A549 (cell line): ENCODE data around the gene PNPLA7. TPM values are rescaled to one million over a fixed set of nuclear protein-coding genes. Genes with fewer than 3 reads are reported as not detected.

ENCODE experiments used
- ATAC-seq, 2 experiments: fragments of 200-7000 bp in 1 of 2; fragments of >200 bp in 1 of 2; cut with Nextera tagmentation in 1 of 2; cut with Tn5 transposase in 1 of 2; 3 replicates each; pipeline versions ENCODE4 v1.8.0 to v1.9.1; 2018 to 2020; ENCODE audit warnings: mild to moderate bottlenecking in 1 of 2, moderate library complexity in 1 of 2
- CTCF ChIA-PET: fragments of 300-600 bp; sonication (Branson Sonifier 250); formaldehyde crosslinking; extraction: SDS; loops from one replicate; lab custom pipeline; 2021; ENCODE audit warnings: antibody characterized with exemption, inconsistent platforms; lab: Yijun Ruan, JAX
- POLR2A ChIA-PET: fragments of 350-600 bp; formaldehyde crosslinking; extraction: SDS; loops from one replicate; lab custom pipeline; 2021; ENCODE audit warnings: antibody characterized with exemption, inconsistent platforms; lab: Yijun Ruan, JAX
- DNase-seq, 2 experiments: peaks; one replicate each; pipeline versions ENCODE4 v3.0.0 to v3.0.0-alpha.2; 2011 to 2016; ENCODE audit warnings: low read depth in 1 of 2, low spot score in 1 of 2
- FAIRE-seq: peaks from 2 replicates; lab custom pipeline; 2011; peaks lifted over from hg19 to GRCh38; lab: Jason Lieb, UNC
- H3K27ac ChIP-seq, 2 experiments: fragments of >200 bp; sonication (Bioruptor Twin); formaldehyde crosslinking; 3 replicates each; pipeline ENCODE4 v1.5.1; 2016 to 2017
- H3K4me1 ChIP-seq: fragments of >200 bp; sonication (Bioruptor Twin); formaldehyde crosslinking; 3 replicates; pipeline ENCODE4 v1.6.1; 2016
- H3K4me2 ChIP-seq: fragments of >200 bp; sonication (Bioruptor Twin); formaldehyde crosslinking; 3 replicates; pipeline ENCODE4 v1.6.1; 2016
- H3K4me3 ChIP-seq: fragments of >200 bp; sonication (Bioruptor Twin); formaldehyde crosslinking; 3 replicates; pipeline ENCODE4 v1.5.1; 2016
- H3K9me3 ChIP-seq: fragments of >200 bp; sonication (Bioruptor Twin); formaldehyde crosslinking; 3 replicates; pipeline ENCODE4 v1.6.1; 2016
- CBX2 ChIP-seq: fragments of 200-600 bp; sonication (generic); IDR thresholded peaks from 2 replicates; pipeline ENCODE4 v1.6.1; 2016; ENCODE audit warnings: low read depth, mild to moderate bottlenecking, borderline replicate concordance
- CEBPB ChIP-seq, 2 experiments: fragments of >200 bp in 1 of 2; sonication (Bioruptor Twin) in 1 of 2; formaldehyde crosslinking in 1 of 2; IDR thresholded peaks; 2 replicates each; pipeline ENCODE4 v1.6.1; 2012 to 2016
- CHD2 ChIP-seq: fragments of 150-350 bp; IDR thresholded peaks from 2 replicates; pipeline ENCODE4 v1.6.1; 2014; ENCODE audit warnings: low read length; ENCODE audit not compliant: partially characterized antibody
- CTCF ChIP-seq: fragments of >200 bp; sonication (Bioruptor Twin); formaldehyde crosslinking; IDR thresholded peaks from 3 replicates; pipeline ENCODE4 v1.5.1; 2016
- EHF ChIP-seq: fragments of 250-450 bp; sonication (Bioruptor Pico); IDR thresholded peaks from 2 replicates; pipeline ENCODE4 v1.5.0; 2020; ENCODE audit warnings: mild to moderate bottlenecking
- EHMT2 ChIP-seq: fragments of 200-600 bp; sonication (generic); IDR thresholded peaks from 2 replicates; pipeline ENCODE4 v1.6.1; 2016; ENCODE audit warnings: antibody characterized with exemption, low read depth, mild to moderate bottlenecking, moderate library complexity
- ELK1 ChIP-seq: fragments of 150-350 bp; IDR thresholded peaks from 2 replicates; pipeline ENCODE4 v1.6.1; 2014; ENCODE audit warnings: low read depth, mild to moderate bottlenecking, low read length
- EP300 ChIP-seq, 2 experiments: fragments of >200 bp; sonication (Bioruptor Twin); formaldehyde crosslinking; IDR thresholded peaks; 2 replicates in 1 of 2; 3 replicates in 1 of 2; pipeline ENCODE4 v1.6.1; 2016 to 2017
- FOXS1 ChIP-seq: fragments of 250-450 bp; sonication (Bioruptor Pico); IDR thresholded peaks from 2 replicates; pipeline ENCODE4 v1.5.0; 2020; ENCODE audit warnings: mild to moderate bottlenecking, moderate library complexity
- GATA3 ChIP-seq: IDR thresholded peaks from 2 replicates; pipeline ENCODE4 v1.6.1; 2012; ENCODE audit warnings: borderline replicate concordance
- HES2 ChIP-seq: fragments of >200 bp; sonication (Bioruptor Twin); formaldehyde crosslinking; IDR thresholded peaks from 2 replicates; pipeline ENCODE4 v1.6.1; 2016
- HEYL ChIP-seq: fragments of 250-450 bp; sonication (Bioruptor Pico); IDR thresholded peaks from 2 replicates; pipeline ENCODE4 v1.8.0; 2021; ENCODE audit warnings: mild to moderate bottlenecking, moderate library complexity
- JUN ChIP-seq, 2 experiments: fragments of >200 bp; sonication (Bioruptor Twin); formaldehyde crosslinking; IDR thresholded peaks; 2 replicates in 1 of 2; 3 replicates in 1 of 2; pipeline ENCODE4 v1.6.1; 2016 to 2017
- JUNB ChIP-seq: fragments of >200 bp; sonication (Bioruptor Twin); formaldehyde crosslinking; IDR thresholded peaks from 2 replicates; pipeline ENCODE4 v1.6.1; 2016
- KDM1A ChIP-seq: fragments of 200-600 bp; sonication (generic); IDR thresholded peaks from 2 replicates; pipeline ENCODE4 v1.6.1; 2016; ENCODE audit warnings: low read depth, mild to moderate bottlenecking
- KDM5A ChIP-seq: fragments of 200-600 bp; sonication (generic); IDR thresholded peaks from 2 replicates; pipeline ENCODE4 v1.6.1; 2016; ENCODE audit warnings: antibody characterized with exemption, mild to moderate bottlenecking
- MAZ ChIP-seq: fragments of 150-350 bp; IDR thresholded peaks from 2 replicates; pipeline ENCODE4 v1.6.1; 2014; ENCODE audit warnings: antibody characterized with exemption, low read depth, low read length, borderline replicate concordance
- NPAS2 ChIP-seq: fragments of 250-450 bp; sonication (Bioruptor Pico); IDR thresholded peaks from 2 replicates; pipeline ENCODE4 v1.8.0; 2022; ENCODE audit warnings: mild to moderate bottlenecking, moderate library complexity, borderline replicate concordance
- NR3C1 ChIP-seq: fragments of >200 bp; sonication (Bioruptor Twin); formaldehyde crosslinking; IDR thresholded peaks from 3 replicates; pipeline ENCODE4 v1.6.1; 2017
- POLR2A ChIP-seq: IDR thresholded peaks from 2 replicates; pipeline ENCODE4 v1.6.1; 2012; ENCODE audit warnings: mild to moderate bottlenecking, low read length
- RNF2 ChIP-seq: fragments of 200-600 bp; sonication (generic); IDR thresholded peaks from 2 replicates; pipeline ENCODE4 v1.6.1; 2016; ENCODE audit warnings: low read depth, mild to moderate bottlenecking, antibody characterized with exemption, moderate library complexity, borderline replicate concordance
- SMC3 ChIP-seq: fragments of >200 bp; sonication (Bioruptor Twin); formaldehyde crosslinking; IDR thresholded peaks from 3 replicates; pipeline ENCODE4 v1.6.1; 2018; ENCODE audit warnings: inconsistent platforms
- SREBF2 ChIP-seq: fragments of 450-650 bp; IDR thresholded peaks from 2 replicates; pipeline ENCODE4 v1.6.1; 2014; ENCODE audit warnings: mild to moderate bottlenecking, moderate library complexity
- TP53 ChIP-seq: fragments of 250-450 bp; sonication (Bioruptor Pico); IDR thresholded peaks from 2 replicates; pipeline ENCODE4 v1.5.0; 2021; ENCODE audit warnings: mild to moderate bottlenecking, moderate library complexity
- USF2 ChIP-seq: fragments of 450-650 bp; IDR thresholded peaks from 2 replicates; pipeline ENCODE4 v1.6.1; 2014; ENCODE audit warnings: antibody characterized with exemption
- ZNF302 ChIP-seq: fragments of 250-450 bp; sonication (Bioruptor Pico); IDR thresholded peaks from 2 replicates; pipeline ENCODE4 v1.9.0; 2021; ENCODE audit warnings: inconsistent platforms, mild to moderate bottlenecking, moderate library complexity
- WGBS: methylation state at CpG from one replicate; pipeline ENCODE4 v1.1.6; 2017; ENCODE audit errors: missing lambda C conversion rate; 5-methylcytosine and 5-hydroxymethylcytosine counted together
- polyA plus RNA-seq, 4 experiments: library from polyadenylated mRNA; depleted of rRNA in 3 of 4; stranded (reverse); fragments of >200 nt; fragmentation: RNase III in 1 of 4; extraction: RNeasy Plus Mini Kit Qiagen cat#74134 plus additional on column Dnase treatment in 1 of 4; gene quantifications; 2 replicates in 3 of 4; 3 replicates in 1 of 4; pipeline ENCODE4 v1.2.3, GENCODE V29; 2011 to 2017
- TF ChIP-seq, protein P1 (sequence below): IDR thresholded peaks from 2 replicates; pipeline ENCODE4 v1.6.1; 2012
- TF ChIP-seq, protein P2 (sequence below): IDR thresholded peaks from 2 replicates; pipeline ENCODE4 v1.6.1; 2012
- TF ChIP-seq, protein P3 (sequence below): fragments of 250-450 bp; sonication (Bioruptor Pico); IDR thresholded peaks from 2 replicates; pipeline ENCODE4 v1.5.0; 2021; ENCODE audit warnings: mild to moderate bottlenecking, moderate library complexity, borderline replicate concordance
- TF ChIP-seq, protein P4 (sequence below): fragments of 250-450 bp; sonication (Bioruptor Pico); IDR thresholded peaks from 2 replicates; pipeline ENCODE4 v1.5.0; 2020; ENCODE audit warnings: low read depth, mild to moderate bottlenecking, moderate library complexity

Gene PNPLA7
- polyA plus RNA-seq, 2 of the 4 experiments (the other 2 are of a cell fraction), result 0.31 to 1.1 TPM

DNA sequence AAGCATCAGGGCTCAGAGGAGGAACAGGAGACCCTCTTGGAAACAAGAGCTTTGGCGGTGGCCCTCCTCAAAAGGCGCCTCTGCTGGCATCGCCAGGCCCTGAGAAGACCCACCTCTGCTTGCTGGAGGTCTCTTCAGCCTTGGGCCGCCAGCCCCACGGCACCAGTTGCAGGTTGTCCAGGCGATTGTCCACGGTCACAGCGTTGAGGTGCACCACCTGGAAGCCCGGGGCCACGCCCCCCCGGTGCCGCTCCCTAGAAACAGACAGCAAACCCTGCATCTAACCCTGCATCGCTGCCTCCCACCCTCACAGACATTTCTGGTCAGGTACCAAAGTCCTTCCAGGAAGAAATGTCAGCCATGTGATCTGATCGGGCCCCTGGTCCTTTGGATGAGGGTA, 36.7 kb upstream of the PNPLA7 start:
- Histone ChIP-seq H3K9me3 (no peaks in the 10 kb centered on the region), H3K4me2 (no peak overlapping the region), H3K27ac (no peak overlapping the region), H3K4me3 (no peak overlapping the region), H3K4me1 (peaks cover 15% of the 10 kb centered on the region; the same call in 1 of the 3 replicates)
- no peak for FAIRE-seq
- ChIA-PET POLR2A (no interaction called here), CTCF (interaction anchor here (1.2 to 18.5 kb wide), 3 partner anchors 6 to 28 kb away, joined by 3 to 175 read pairs (median 8); partner anchors contain the start of gene DPH7)
- WGBS, result 97% methylated on average over 7 of the region's 14 CpGs
- TF ChIP-seq MAZ (no peak), USF2 (no peak), ZNF302 (CRISPR knock-in tag) (no peak), ELK1 (no peak), JUN (IDR thresholded peaks at IDR 0.05) (no peak), HES2 (no peak), RNF2 (no peak), KDM5A (no peak), CHD2 (no peak), CBX2 (no peak), GATA3 (no peak), CEBPB (IDR thresholded peaks at IDR 0.05) (no peak), NR3C1 (no peak), NPAS2 (no peak)
- TF ChIP-seq, protein P1, sequence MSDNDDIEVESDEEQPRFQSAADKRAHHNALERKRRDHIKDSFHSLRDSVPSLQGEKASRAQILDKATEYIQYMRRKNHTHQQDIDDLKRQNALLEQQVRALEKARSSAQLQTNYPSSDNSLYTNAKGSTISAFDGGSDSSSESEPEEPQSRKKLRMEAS, result no peak
- no peak for ATAC-seq
- DNase-seq, result no peak

DNA sequence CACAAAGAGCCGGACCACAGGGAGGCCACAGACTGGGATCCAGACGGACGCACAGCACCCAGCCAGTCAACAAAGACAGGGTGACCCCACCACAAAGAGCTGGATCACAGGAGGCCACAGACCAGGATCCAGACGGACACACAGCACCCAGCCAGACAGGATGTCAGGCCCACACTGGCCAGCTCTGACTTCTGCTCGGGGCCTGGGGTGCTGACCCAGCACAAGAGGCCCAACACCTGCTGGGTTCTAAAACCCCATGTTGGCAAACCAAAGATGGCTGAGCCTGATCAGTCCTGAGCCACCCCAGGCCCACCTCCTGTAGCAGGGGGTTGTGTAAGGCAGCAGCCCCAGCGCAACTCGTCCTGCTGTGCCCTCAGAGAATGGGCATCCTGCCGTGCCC, 33.8 kb upstream of the PNPLA7 start:
- WGBS, result 96% methylated on average over 7 of the region's 8 CpGs
- ATAC-seq (no peak), FAIRE-seq (no peak)
- Histone ChIP-seq H3K4me3 (no peak overlapping the region), H3K4me2 (no peak overlapping the region)
- TF ChIP-seq FOXS1, result no peak
- TF ChIP-seq SMC3, result no peak
- TF ChIP-seq TP53, result no peak
- TF ChIP-seq NR3C1, result no peak
- TF ChIP-seq, protein P2, sequence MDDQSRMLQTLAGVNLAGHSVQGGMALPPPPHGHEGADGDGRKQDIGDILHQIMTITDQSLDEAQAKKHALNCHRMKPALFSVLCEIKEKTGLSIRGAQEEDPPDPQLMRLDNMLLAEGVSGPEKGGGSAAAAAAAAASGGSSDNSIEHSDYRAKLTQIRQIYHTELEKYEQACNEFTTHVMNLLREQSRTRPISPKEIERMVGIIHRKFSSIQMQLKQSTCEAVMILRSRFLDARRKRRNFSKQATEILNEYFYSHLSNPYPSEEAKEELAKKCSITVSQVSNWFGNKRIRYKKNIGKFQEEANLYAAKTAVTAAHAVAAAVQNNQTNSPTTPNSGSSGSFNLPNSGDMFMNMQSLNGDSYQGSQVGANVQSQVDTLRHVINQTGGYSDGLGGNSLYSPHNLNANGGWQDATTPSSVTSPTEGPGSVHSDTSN, result no peak
- no peak for TF ChIP-seq EP300 (IDR thresholded peaks at IDR 0.05)
- no peak for TF ChIP-seq EHMT2
- TF ChIP-seq SREBF2, result no peak
- no peak for TF ChIP-seq HEYL (CRISPR knock-in tag)
- no peak for TF ChIP-seq CTCF
- no peak for TF ChIP-seq KDM1A
- TF ChIP-seq, protein P3, sequence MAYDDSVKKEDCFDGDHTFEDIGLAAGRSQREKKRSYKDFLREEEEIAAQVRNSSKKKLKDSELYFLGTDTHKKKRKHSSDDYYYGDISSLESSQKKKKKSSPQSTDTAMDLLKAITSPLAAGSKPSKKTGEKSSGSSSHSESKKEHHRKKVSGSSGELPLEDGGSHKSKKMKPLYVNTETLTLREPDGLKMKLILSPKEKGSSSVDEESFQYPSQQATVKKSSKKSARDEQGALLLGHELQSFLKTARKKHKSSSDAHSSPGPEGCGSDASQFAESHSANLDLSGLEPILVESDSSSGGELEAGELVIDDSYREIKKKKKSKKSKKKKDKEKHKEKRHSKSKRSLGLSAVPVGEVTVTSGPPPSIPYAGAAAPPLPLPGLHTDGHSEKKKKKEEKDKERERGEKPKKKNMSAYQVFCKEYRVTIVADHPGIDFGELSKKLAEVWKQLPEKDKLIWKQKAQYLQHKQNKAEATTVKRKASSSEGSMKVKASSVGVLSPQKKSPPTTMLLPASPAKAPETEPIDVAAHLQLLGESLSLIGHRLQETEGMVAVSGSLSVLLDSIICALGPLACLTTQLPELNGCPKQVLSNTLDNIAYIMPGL, result no peak
- TF ChIP-seq JUNB, result no peak
- TF ChIP-seq, protein P4, sequence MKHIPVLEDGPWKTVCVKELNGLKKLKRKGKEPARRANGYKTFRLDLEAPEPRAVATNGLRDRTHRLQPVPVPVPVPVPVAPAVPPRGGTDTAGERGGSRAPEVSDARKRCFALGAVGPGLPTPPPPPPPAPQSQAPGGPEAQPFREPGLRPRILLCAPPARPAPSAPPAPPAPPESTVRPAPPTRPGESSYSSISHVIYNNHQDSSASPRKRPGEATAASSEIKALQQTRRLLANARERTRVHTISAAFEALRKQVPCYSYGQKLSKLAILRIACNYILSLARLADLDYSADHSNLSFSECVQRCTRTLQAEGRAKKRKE (CRISPR knock-in tag), result no peak
- no peak for TF ChIP-seq POLR2A
- no peak for TF ChIP-seq EHF
- TF ChIP-seq, all 56 proteins: peak for 0
- peaks cover 8% of the 10 kb centered on the region; the same call in 1 of the 3 replicates for H3K4me1 ChIP-seq
- H3K27ac ChIP-seq, result no peak overlapping the region
- CTCF ChIA-PET, result interaction anchor here (1.7 to 9.7 kb wide), 2 partner anchors 12 to 25 kb away, joined by 7 to 175 read pairs; partner anchors contain the start of gene ZMYND19
- POLR2A ChIA-PET, result no interaction called here
- no peak for DNase-seq
- no peaks in the 10 kb centered on the region for H3K9me3 ChIP-seq
